ENCODE results near the gene ANKRD13D. TPM values are rescaled to one million over a fixed set of nuclear protein-coding genes. Genes with fewer than 3 reads are reported as not detected.

ANKRD13D gene
- total and polyA plus RNA-seq, 8 donors, result 9.8 to 60.7 (median 14.9) TPM

GRCh38 chr11:67292671-67293070 lies 3.6 kb downstream of the ANKRD13D start:
- TF ChIP-seq, protein P1, sequence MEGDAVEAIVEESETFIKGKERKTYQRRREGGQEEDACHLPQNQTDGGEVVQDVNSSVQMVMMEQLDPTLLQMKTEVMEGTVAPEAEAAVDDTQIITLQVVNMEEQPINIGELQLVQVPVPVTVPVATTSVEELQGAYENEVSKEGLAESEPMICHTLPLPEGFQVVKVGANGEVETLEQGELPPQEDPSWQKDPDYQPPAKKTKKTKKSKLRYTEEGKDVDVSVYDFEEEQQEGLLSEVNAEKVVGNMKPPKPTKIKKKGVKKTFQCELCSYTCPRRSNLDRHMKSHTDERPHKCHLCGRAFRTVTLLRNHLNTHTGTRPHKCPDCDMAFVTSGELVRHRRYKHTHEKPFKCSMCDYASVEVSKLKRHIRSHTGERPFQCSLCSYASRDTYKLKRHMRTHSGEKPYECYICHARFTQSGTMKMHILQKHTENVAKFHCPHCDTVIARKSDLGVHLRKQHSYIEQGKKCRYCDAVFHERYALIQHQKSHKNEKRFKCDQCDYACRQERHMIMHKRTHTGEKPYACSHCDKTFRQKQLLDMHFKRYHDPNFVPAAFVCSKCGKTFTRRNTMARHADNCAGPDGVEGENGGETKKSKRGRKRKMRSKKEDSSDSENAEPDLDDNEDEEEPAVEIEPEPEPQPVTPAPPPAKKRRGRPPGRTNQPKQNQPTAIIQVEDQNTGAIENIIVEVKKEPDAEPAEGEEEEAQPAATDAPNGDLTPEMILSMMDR (IDR thresholded peaks at IDR 0.05), result no peak
- no peak overlapping the region for H3K4me3 ChIP-seq
- DNase-seq (no peak), ATAC-seq (no peak), FAIRE-seq (no peak)
- no peaks in the 10 kb centered on the region for H3K27me3 ChIP-seq
- no peaks in the 10 kb centered on the region for H3K36me3 ChIP-seq
- intact Hi-C loops (cut with DNase I), result no loop called here
- 58 to 60% methylated on average over 3 of the region's 3 CpGs for WGBS, 2 donors
- peaks cover 5 to 9% (median 7%) of the 10 kb centered on the region in 3 donors for H3K4me1 ChIP-seq
- H3K9me3 ChIP-seq, result no peaks in the 10 kb centered on the region
- H3K27ac ChIP-seq, result no peak overlapping the region

DNA sequence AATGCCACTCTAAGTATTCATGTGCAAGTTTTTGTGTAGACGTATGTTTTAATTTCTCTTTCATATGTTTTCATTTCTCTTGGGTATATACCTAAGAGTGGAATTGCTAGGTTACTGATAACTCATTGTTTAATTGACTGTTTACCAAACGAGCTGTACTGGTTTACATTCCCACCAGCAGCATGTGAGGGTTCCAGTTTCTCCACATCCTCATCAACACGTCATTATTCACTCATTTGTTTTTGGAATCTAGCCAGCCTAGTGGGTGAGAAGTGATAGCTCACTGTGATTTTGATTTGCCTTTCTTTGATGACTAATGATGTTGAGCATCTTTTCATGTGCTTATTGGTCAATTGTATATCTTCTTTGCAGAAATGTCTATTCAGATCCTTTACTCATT lies 4.0 kb downstream of the ANKRD13D start:
- TF ChIP-seq, protein P1 (IDR thresholded peaks at IDR 0.05), result no peak
- no peaks in the 10 kb centered on the region for H3K9me3 ChIP-seq
- WGBS, 2 donors, result 47 to 52% methylated on average over 3 of the region's 3 CpGs
- ATAC-seq (no peak), DNase-seq (no peak), FAIRE-seq (no peak)
- H3K4me3 ChIP-seq, result no peak overlapping the region
- H3K4me1 ChIP-seq, result peaks cover 1 to 4% (median 3%) of the 10 kb centered on the region in 3 donors
- H3K27ac ChIP-seq, result no peak overlapping the region
- no peaks in the 10 kb centered on the region for H3K36me3 ChIP-seq
- intact Hi-C loops (cut with DNase I), result no loop called here
- no peaks in the 10 kb centered on the region for H3K27me3 ChIP-seq

DNA sequence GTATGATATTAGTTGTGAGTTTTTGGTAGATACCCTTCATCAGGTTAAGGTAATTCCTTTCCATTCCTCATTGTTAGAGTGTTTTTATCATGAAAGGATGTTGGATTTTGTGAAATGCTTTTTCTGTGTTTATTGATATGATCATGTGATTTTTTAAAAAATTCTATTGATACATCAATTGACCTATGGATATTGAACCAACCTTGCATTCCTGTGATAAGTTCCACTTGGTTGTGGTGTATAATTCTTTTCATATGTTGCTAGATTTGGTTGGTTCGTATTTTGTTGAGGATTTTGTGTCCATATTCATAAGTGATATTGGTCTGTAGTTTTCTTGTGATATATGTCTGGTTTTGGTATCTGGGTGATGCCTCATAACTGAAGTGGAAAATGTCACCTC lies 6.7 kb downstream of the ANKRD13D start:
- no peak for ATAC-seq
- H3K9me3 ChIP-seq, result no peaks in the 10 kb centered on the region
- no peaks in the 10 kb centered on the region for H3K27me3 ChIP-seq
- WGBS, 2 donors, result 83 to 97% methylated on average over 1 of the region's 1 CpG
- no peak overlapping the region for H3K27ac ChIP-seq
- intact Hi-C loops (cut with DNase I), result no loop called here
- peaks cover 0 to 7% (median 0%) of the 10 kb centered on the region in 3 donors for H3K36me3 ChIP-seq
- H3K4me1 ChIP-seq, result no peaks in the 10 kb centered on the region
- H3K4me3 ChIP-seq, result no peak overlapping the region
- no peak for DNase-seq
- TF ChIP-seq, protein P1 (IDR thresholded peaks at IDR 0.05), result no peak
- FAIRE-seq, result no peak

DNA sequence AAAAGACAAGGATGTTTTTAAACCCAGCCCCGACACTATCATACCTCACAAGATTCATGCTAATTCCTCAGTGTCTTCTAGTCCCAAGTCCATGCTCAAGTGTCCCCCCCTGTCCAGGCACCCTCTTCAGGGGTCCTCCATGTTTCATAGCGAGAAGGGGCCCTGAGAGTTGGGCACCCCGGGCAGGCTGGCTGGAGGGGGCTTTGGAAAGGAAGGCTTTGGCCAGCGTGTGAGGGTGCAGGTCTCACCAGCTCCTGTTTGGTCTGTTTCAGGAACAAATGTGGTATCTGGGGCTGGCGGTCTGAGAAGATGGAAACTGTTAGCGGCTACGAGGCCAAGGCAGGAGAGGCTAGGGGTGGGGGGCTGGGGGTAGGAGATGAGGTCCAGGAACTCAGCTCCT lies 9.7 kb downstream of the ANKRD13D start:
- intact Hi-C loops (cut with DNase I), result no loop called here
- DNase-seq (peak in 2 of 6 donors; percentile 12 to 29), FAIRE-seq (no peak), ATAC-seq (no peak)
- 90 to 92% methylated on average over 7 of the region's 7 CpGs for WGBS, 2 donors
- TF ChIP-seq, protein P1 (IDR thresholded peaks at IDR 0.05), result no peak
- H3K36me3 ChIP-seq, result peaks cover 0 to 7% (median 0%) of the 10 kb centered on the region in 3 donors
- H3K4me3 ChIP-seq, result no peak overlapping the region
- H3K4me1 ChIP-seq, result peaks cover 3 to 10% (median 4%) of the 10 kb centered on the region in 3 donors
- no peaks in the 10 kb centered on the region for H3K9me3 ChIP-seq
- H3K27me3 ChIP-seq, result no peaks in the 10 kb centered on the region
- H3K27ac ChIP-seq, result no peak overlapping the region

DNA sequence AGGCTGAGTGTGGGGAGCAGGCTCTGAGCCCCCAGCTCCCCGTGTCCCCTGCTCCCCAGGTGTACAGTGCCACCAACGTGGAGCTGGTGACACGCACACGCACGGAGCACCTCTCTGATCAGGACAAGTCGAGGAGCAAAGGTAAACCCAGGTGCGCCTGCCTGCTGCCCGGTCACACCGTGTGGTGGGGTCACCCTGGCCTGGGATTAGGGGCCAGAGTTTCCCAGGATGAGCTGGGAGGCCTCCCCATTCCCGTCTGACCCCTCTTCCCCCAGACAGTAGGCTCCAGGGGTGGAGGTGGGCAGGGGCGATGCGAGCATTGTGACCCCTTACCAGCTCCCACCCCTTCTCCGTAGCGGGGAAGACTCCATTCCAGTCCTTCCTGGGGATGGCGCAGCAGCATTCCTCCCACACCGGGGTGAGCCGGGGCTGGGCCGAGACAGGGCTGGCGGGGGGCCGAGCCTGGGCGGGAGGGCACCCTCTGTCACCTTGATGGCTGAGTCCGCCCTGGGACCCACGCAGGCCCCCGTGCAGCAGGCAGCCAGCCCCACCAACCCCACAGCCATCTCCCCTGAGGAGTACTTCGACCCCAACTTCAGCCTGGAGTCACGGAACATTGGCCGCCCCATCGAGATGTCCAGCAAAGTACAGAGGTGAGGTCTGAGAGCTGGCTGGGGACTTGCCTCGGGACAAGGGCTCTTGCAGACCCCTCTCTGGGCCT lies 10.5 kb downstream of the ANKRD13D start:
- H3K4me1 ChIP-seq, result peaks cover 3 to 10% (median 9%) of the 10 kb centered on the region in 3 donors
- H3K27me3 ChIP-seq, result no peaks in the 10 kb centered on the region
- ATAC-seq, result no peak
- H3K4me3 ChIP-seq, result no peak overlapping the region
- H3K9me3 ChIP-seq, result no peaks in the 10 kb centered on the region
- intact Hi-C loops (cut with DNase I), result no loop called here
- TF ChIP-seq, protein P1 (IDR thresholded peaks at IDR 0.05), result no peak
- peak in 2 of 6 donors; percentile 27 to 67 for DNase-seq
- FAIRE-seq, result no peak
- no peak overlapping the region for H3K27ac ChIP-seq
- WGBS, 2 donors, result 93 to 94% methylated on average over 27 to 29 of the region's 29 CpGs
- peaks cover 0 to 7% (median 0%) of the 10 kb centered on the region in 3 donors for H3K36me3 ChIP-seq
